ENCODE data around the gene OR4K1. TPM values are rescaled to one million over a fixed set of nuclear protein-coding genes. Genes with fewer than 3 reads are reported as not detected.

Gene OR4K1
- total RNA-seq (not detected), total RNA-seq (0 to 0.08 (median 0) reads per million in 172 experiments)
- not detected for polyA plus RNA-seq (2013, experiment 1 of 2)
- not detected for polyA plus RNA-seq (2013, experiment 2 of 2)

GRCh38 chr14:19930617-19931016 lies at the start of gene OR4K1:
Gene OR4K1 (plus strand): TSS chr14:19930917. CDS start chr14:19935667, 4,750 bp downstream.
- no peak for ATAC-seq (ENCODE audit: poor library complexity)
- no peak within 1 kb of the TSS for H3K27ac Mint-ChIP-seq
- no peak for TF ChIP-seq CTCF (IDR thresholded peaks at IDR 0.05)

GRCh38 chr14:19895282-19895681 lies 35.4 kb upstream of the OR4K1 start:
- H3K9me3 Mint-ChIP-seq: peaks cover 14% of the 10 kb centered on the region
- Histone ChIP-seq H3K4me1 (ENCODE audit: insufficient read depth, low read length) (no peaks in the 10 kb centered on the region), H3K27me3 (ENCODE audit: control insufficient read depth in 1 of 2, insufficient read depth in 2 of 2, low read length in 2 of 2) (no peaks in the 10 kb centered on the region), H3K27ac (ENCODE audit: low read depth in 1 of 2, low read length in 2 of 2) (no peak overlapping the region), H3K9me3 (ENCODE audit: control insufficient read depth in 1 of 2, insufficient read depth in 1 of 2, low read length in 2 of 2) (peaks cover 32 to 63% of the 10 kb centered on the region in 2 experiments), H3K4me3 (ENCODE audit: low read length) (no peak overlapping the region), H3K36me3 (ENCODE audit: insufficient read depth, low read length) (no peaks in the 10 kb centered on the region)
- intact Hi-C loops (cut with DNase I, micrococcal nuclease): no loop called here
- no peaks in the 10 kb centered on the region for H3K4me1 Mint-ChIP-seq (ENCODE audit: low read depth)
- no peak overlapping the region for H3K27ac Mint-ChIP-seq
- H3K36me3 Mint-ChIP-seq (ENCODE audit: low read depth): peaks cover 16% of the 10 kb centered on the region
- CTCF ChIA-PET: no interaction called here
- POLR2A ChIA-PET: no interaction called here
- peaks cover 5% of the 10 kb centered on the region for H3K27me3 Mint-ChIP-seq
- ATAC-seq (ENCODE audit: poor library complexity) (no peak), DNase-seq (no peak)
- no peak for TF ChIP-seq CTCF (IDR thresholded peaks at IDR 0.05)
- H3K4me3 Mint-ChIP-seq: no peak overlapping the region

More at GRCh38 chr14:19930617-19931016, at the start of gene OR4K1:
- Mint-ChIP-seq H3K27me3 (no peaks in the 10 kb centered on the region), H3K36me3 (ENCODE audit: low read depth) (no peaks in the 10 kb centered on the region), H3K9me3 (no peaks in the 10 kb centered on the region), H3K4me1 (ENCODE audit: low read depth) (no peaks in the 10 kb centered on the region), H3K4me3 (no peak within 1 kb of the TSS)
- intact Hi-C loops (cut with DNase I, micrococcal nuclease): no loop called here
- Histone ChIP-seq H3K27me3 (ENCODE audit: control insufficient read depth in 1 of 2, insufficient read depth in 2 of 2, low read length in 2 of 2) (no peaks in the 10 kb centered on the region), H3K9me3 (ENCODE audit: control insufficient read depth in 1 of 2, insufficient read depth in 1 of 2, low read length in 2 of 2) (no peaks in the 10 kb centered on the region), H3K36me3 (ENCODE audit: insufficient read depth, low read length) (no peaks in the 10 kb centered on the region), H3K4me1 (ENCODE audit: insufficient read depth, low read length) (no peaks in the 10 kb centered on the region), H3K27ac (ENCODE audit: low read depth in 1 of 2, low read length in 2 of 2) (no peak within 1 kb of the TSS), H3K4me3 (ENCODE audit: low read length) (no peak within 1 kb of the TSS)
- ChIA-PET CTCF (no interaction called here), POLR2A (no interaction called here)
- no peak for DNase-seq

- Mint-ChIP-seq H3K4me3 (no peak overlapping the region), H3K27me3 (peaks cover 4% of the 10 kb centered on the region), H3K36me3 (ENCODE audit: low read depth) (peaks cover 8% of the 10 kb centered on the region), H3K4me1 (ENCODE audit: low read depth) (no peaks in the 10 kb centered on the region), H3K9me3 (peaks cover 20% of the 10 kb centered on the region), H3K27ac (no peak overlapping the region)
- Histone ChIP-seq H3K36me3 (ENCODE audit: insufficient read depth, low read length) (no peaks in the 10 kb centered on the region), H3K4me3 (ENCODE audit: low read length) (no peak overlapping the region), H3K27me3 (ENCODE audit: control insufficient read depth in 1 of 2, insufficient read depth in 2 of 2, low read length in 2 of 2) (no peaks in the 10 kb centered on the region), H3K27ac (ENCODE audit: low read depth in 1 of 2, low read length in 2 of 2) (no peak overlapping the region), H3K9me3 (ENCODE audit: control insufficient read depth in 1 of 2, insufficient read depth in 1 of 2, low read length in 2 of 2) (peaks cover 9 to 18% of the 10 kb centered on the region in 2 experiments), H3K4me1 (ENCODE audit: insufficient read depth, low read length) (no peaks in the 10 kb centered on the region)
- POLR2A ChIA-PET: no interaction called here
- intact Hi-C loops (cut with DNase I, micrococcal nuclease): no loop called here
- DNase-seq (no peak), ATAC-seq (ENCODE audit: poor library complexity) (no peak)
- no peak for TF ChIP-seq CTCF (IDR thresholded peaks at IDR 0.05)
- CTCF ChIA-PET: no interaction called here
Measured at GRCh38 chr14:19900999-19901398, 29.7 kb upstream of the OR4K1 start.

Measured in CD4-positive, alpha-beta T cell (primary cell).